Endothelial cell of umbilical vein (primary cell): ENCODE measurements around the gene RPL12. TPM values are rescaled to one million over a fixed set of nuclear protein-coding genes. Genes with fewer than 3 reads are reported as not detected.

Experiments
- BruUV-seq: library from RNA; stranded (reverse); fragments of 400-500 nt; replicated peaks from 2 replicates; lab custom pipeline; 2021; lab: Mats Ljungman, UMichigan
- CTCF ChIA-PET: fragments of 300-600, 350-600 bp; sonication (Branson Sonifier 250); formaldehyde crosslinking; loops from one replicate; lab custom pipeline; 2021; ENCODE audit warnings: antibody characterized with exemption, inconsistent platforms; lab: Charles Lee
- POLR2A ChIA-PET: fragments of 300-600, 350-600 bp; sonication (Branson Sonifier 250); formaldehyde crosslinking; loops from one replicate; lab custom pipeline; 2021; ENCODE audit warnings: antibody characterized with exemption, inconsistent platforms; lab: Charles Lee
- DNase-seq: peaks from one replicate; pipeline ENCODE4 v3.0.0-alpha.2; 2011; ENCODE audit warnings: low read depth, low spot score
- FAIRE-seq: peaks from 2 replicates; lab custom pipeline; 2011; peaks lifted over from hg19 to GRCh38; lab: Jason Lieb, UNC
- H2AFZ ChIP-seq: 2 replicates; pipeline ENCODE4 v1.6.0; 2012; ENCODE audit warnings: low read depth, low read length, control low read depth, inconsistent platforms
- H3K27ac ChIP-seq: 2 replicates; pipeline ENCODE4 v1.5.1; 2011; ENCODE audit warnings: low read depth, mild to moderate bottlenecking, control low read depth, low read length, moderate library complexity; ENCODE audit not compliant: insufficient read depth
- H3K27me3 ChIP-seq, 2 experiments: 2 replicates each; pipeline versions ENCODE4 v1.6.0 to v1.6.1; 2011; ENCODE audit warnings: low read length in 2 of 2, mixed read lengths in 1 of 2; ENCODE audit not compliant: control insufficient read depth in 2 of 2, insufficient read depth in 2 of 2
- H3K36me3 ChIP-seq, 2 experiments: 2 replicates in 1 of 2; 3 replicates in 1 of 2; pipeline ENCODE4 v1.5.1; 2011; ENCODE audit warnings: low read length in 2 of 2, mild to moderate bottlenecking in 1 of 2, moderate library complexity in 1 of 2; ENCODE audit not compliant: control insufficient read depth in 2 of 2, insufficient read depth in 2 of 2; ENCODE audit errors: extremely low read depth in 1 of 2
- H3K4me1 ChIP-seq: 3 replicates; pipeline ENCODE4 v1.5.1; 2011; ENCODE audit warnings: mild to moderate bottlenecking, low read length; ENCODE audit not compliant: control insufficient read depth, insufficient read depth; ENCODE audit errors: extremely low read depth
- H3K4me2 ChIP-seq: 2 replicates; pipeline ENCODE4 v1.6.1; 2011; ENCODE audit warnings: low read length, control low read depth, mixed read lengths; ENCODE audit not compliant: insufficient read depth
- H3K4me3 ChIP-seq, 3 experiments: fragments of 200-600 bp in 1 of 3; sonication (generic), shearing (Covaris generic) in 1 of 3; replicated peaks in 1 of 3; 2 replicates each; pipeline ENCODE4 v1.5.1; 2011 to 2016; ENCODE audit warnings: control low read depth in 3 of 3, low read length in 3 of 3, mild to moderate bottlenecking in 2 of 3, inconsistent platforms in 1 of 3, low read depth in 1 of 3, moderate library complexity in 1 of 3; ENCODE audit not compliant: insufficient read depth in 1 of 3
- H3K79me2 ChIP-seq: 2 replicates; pipeline ENCODE4 v1.6.0; 2012; ENCODE audit warnings: low read length, inconsistent platforms; ENCODE audit not compliant: control insufficient read depth, insufficient read depth
- H3K9ac ChIP-seq: replicated peaks from 2 replicates; pipeline ENCODE3; 2011; ENCODE audit warnings: low read length, control low read depth; ENCODE audit not compliant: insufficient read depth; ENCODE audit errors: extremely low read depth
- H3K9me1 ChIP-seq: replicated peaks from 3 replicates; pipeline ENCODE4 v1.6.0; 2011; ENCODE audit warnings: mild to moderate bottlenecking, low read length; ENCODE audit not compliant: control insufficient read depth, insufficient read depth; ENCODE audit errors: extremely low read depth
- H3K9me3 ChIP-seq: replicated peaks from 2 replicates; pipeline ENCODE4 v1.5.1; 2012; ENCODE audit warnings: low read length, inconsistent platforms; ENCODE audit not compliant: control insufficient read depth, insufficient read depth
- H4K20me1 ChIP-seq: replicated peaks from 2 replicates; pipeline ENCODE3; 2011; ENCODE audit warnings: mild to moderate bottlenecking, low read length; ENCODE audit not compliant: control insufficient read depth, insufficient read depth; ENCODE audit errors: extremely low read depth
- EZH2 ChIP-seq: IDR thresholded peaks from 2 replicates; pipeline ENCODE4 v1.6.1; 2012; ENCODE audit warnings: borderline replicate concordance, low read depth, mild to moderate bottlenecking, moderate library complexity, low read length, inconsistent platforms; ENCODE audit not compliant: severe bottlenecking
- FOS ChIP-seq: IDR thresholded peaks from 2 replicates; pipeline ENCODE4 v1.6.1; 2011; ENCODE audit warnings: mild to moderate bottlenecking, low read length, moderate library complexity, borderline replicate concordance; ENCODE audit not compliant: insufficient read depth
- GATA2 ChIP-seq: IDR thresholded peaks from 2 replicates; pipeline ENCODE4 v1.7.0; 2011; ENCODE audit warnings: low read depth, mild to moderate bottlenecking, moderate library complexity, mixed read lengths, low read length; ENCODE audit not compliant: insufficient read length, insufficient read depth
- JUN ChIP-seq: IDR thresholded peaks from 2 replicates; pipeline ENCODE4 v1.6.1; 2011; ENCODE audit warnings: borderline replicate concordance, low read depth; ENCODE audit not compliant: insufficient read length, insufficient read depth
- MYC ChIP-seq: IDR thresholded peaks from one replicate; pipeline ENCODE4 v1.6.1; 2011; ENCODE audit warnings: mild to moderate bottlenecking, low read depth, low read length
- POLR2A ChIP-seq: IDR thresholded peaks from 2 replicates; pipeline ENCODE4 v1.6.1; 2012; ENCODE audit warnings: low read depth, mild to moderate bottlenecking, control low read depth, low read length
- POLR2AphosphoS5 ChIP-seq: IDR thresholded peaks from 2 replicates; pipeline ENCODE4 v1.6.1; 2012; ENCODE audit warnings: low read depth, mild to moderate bottlenecking, control low read depth, low read length, moderate library complexity; ENCODE audit not compliant: insufficient read depth
- dilution Hi-C: fragments of 300-500 bp; cut with MboI; formaldehyde crosslinking; loops from one replicate; pipeline ENCODE4 v1.15.0; 2019; ENCODE audit warnings: low sequenced_read_pairs; ENCODE audit not compliant: extremely low pct_ligation_motif_present
- intact Hi-C: fragments of 100-400 bp; cut with micrococcal nuclease; formaldehyde crosslinking; loops from one replicate; pipeline ENCODE4 v1.10.0; 2022
- polyA plus RNA-seq, 4 experiments: library from polyadenylated mRNA; depleted of rRNA in 3 of 4; stranded (reverse) in 3 of 4; unstranded in 1 of 4; fragments of >200 nt; gene quantifications; 2 replicates each; pipeline versions ENCODE4 v1.2.1 to v1.2.3, GENCODE V29; 2011 to 2012; ENCODE audit warnings: missing spikeins in 1 of 4
- total RNA-seq: library from RNA; stranded (reverse); gene quantifications from 2 replicates; pipeline ENCODE4 v1.2.3, GENCODE V29; 2021
- TF ChIP-seq, protein P1 (sequence below): IDR thresholded peaks from 2 replicates; pipeline ENCODE4 v1.6.1; 2011; ENCODE audit not compliant: insufficient read depth, insufficient read length
- TF ChIP-seq, protein P2 (sequence below), 2 donors: IDR thresholded peaks; 1 replicate in 1 of 2; 2 replicates in 1 of 2; pipeline ENCODE4 v1.5.1; 2011; ENCODE audit warnings: low read length in 2 of 2, mild to moderate bottlenecking in 2 of 2, moderate library complexity in 2 of 2, control low read depth in 1 of 2, inconsistent platforms in 1 of 2, low read depth in 1 of 2; ENCODE audit not compliant: insufficient read depth in 1 of 2; ENCODE audit errors: extremely low read depth in 1 of 2

The RPL12 gene
- total and polyA plus RNA-seq, 2 donors (not counting 3 experiments of a cell fraction or from before 2014, with no cell fraction given): 1,231 to 3,007 TPM

DNA sequence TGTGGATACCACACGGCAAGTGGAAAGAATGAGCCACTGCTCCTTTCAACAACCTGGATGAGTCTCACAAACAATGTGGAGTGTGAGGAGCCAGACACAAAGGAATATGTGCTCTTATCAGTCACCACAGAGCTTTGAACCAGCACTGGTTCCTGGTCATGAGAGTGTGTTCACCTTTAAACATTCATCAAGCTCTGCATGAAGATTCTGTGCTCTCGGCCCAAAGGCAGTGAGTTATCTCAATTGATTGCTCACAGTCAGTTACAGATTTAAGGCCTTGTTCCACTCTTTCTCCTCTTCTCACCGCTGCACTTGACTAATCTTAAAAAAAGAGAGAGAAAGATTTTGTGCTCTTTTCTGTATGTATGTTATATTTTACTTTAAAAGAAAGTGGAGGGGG is 19.5 kb upstream of the RPL12 start:
- no peaks in the 10 kb centered on the region for H3K27me3 ChIP-seq
- no peak overlapping the region for H3K4me2 ChIP-seq
- H3K4me1 ChIP-seq: no peaks in the 10 kb centered on the region
- dilution Hi-C loops: no loop called here
- FAIRE-seq (no peak), DNase-seq (no peak)
- CTCF ChIA-PET: no interaction called here
- intact Hi-C loops: no loop called here
- H3K36me3 ChIP-seq: peaks cover 1 to 2% of the 10 kb centered on the region in 2 experiments
- no TSS peak for BruUV-seq
- no peaks in the 10 kb centered on the region for H4K20me1 ChIP-seq
- no peak for TF ChIP-seq FOS
- TF ChIP-seq GATA2: no peak
- TF ChIP-seq MYC: no peak
- no peak for TF ChIP-seq POLR2A
- TF ChIP-seq EZH2: no peak
- TF ChIP-seq JUN: no peak
- TF ChIP-seq, protein P1, sequence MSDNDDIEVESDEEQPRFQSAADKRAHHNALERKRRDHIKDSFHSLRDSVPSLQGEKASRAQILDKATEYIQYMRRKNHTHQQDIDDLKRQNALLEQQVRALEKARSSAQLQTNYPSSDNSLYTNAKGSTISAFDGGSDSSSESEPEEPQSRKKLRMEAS: no peak
- TF ChIP-seq, protein P2, sequence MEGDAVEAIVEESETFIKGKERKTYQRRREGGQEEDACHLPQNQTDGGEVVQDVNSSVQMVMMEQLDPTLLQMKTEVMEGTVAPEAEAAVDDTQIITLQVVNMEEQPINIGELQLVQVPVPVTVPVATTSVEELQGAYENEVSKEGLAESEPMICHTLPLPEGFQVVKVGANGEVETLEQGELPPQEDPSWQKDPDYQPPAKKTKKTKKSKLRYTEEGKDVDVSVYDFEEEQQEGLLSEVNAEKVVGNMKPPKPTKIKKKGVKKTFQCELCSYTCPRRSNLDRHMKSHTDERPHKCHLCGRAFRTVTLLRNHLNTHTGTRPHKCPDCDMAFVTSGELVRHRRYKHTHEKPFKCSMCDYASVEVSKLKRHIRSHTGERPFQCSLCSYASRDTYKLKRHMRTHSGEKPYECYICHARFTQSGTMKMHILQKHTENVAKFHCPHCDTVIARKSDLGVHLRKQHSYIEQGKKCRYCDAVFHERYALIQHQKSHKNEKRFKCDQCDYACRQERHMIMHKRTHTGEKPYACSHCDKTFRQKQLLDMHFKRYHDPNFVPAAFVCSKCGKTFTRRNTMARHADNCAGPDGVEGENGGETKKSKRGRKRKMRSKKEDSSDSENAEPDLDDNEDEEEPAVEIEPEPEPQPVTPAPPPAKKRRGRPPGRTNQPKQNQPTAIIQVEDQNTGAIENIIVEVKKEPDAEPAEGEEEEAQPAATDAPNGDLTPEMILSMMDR (IDR thresholded peaks at IDR 0.05; ENCODE audit: extremely low read depth in 1 of 2, insufficient read depth in 1 of 2, low read depth in 1 of 2, low read length in 2 of 2): no peak
- no peak for TF ChIP-seq POLR2AphosphoS5
- H3K4me3 ChIP-seq: no peak overlapping the region
- H3K9ac ChIP-seq: no peak overlapping the region
- H3K27ac ChIP-seq: no peak overlapping the region
- H2AFZ ChIP-seq: no peak overlapping the region
- POLR2A ChIA-PET: no interaction called here
- no peaks in the 10 kb centered on the region for H3K9me3 ChIP-seq
- H3K9me1 ChIP-seq: no peaks in the 10 kb centered on the region
- H3K79me2 ChIP-seq: no peaks in the 10 kb centered on the region
